GM21526 (cell line): ENCODE data around the gene COQ8A.

Source experiments
- ATAC-seq: cut with Tn5 transposase; IDR thresholded peaks from one replicate; pipeline ENCODE4 v1.9.1; 2021; ENCODE audit warnings: moderate library complexity; ENCODE audit not compliant: unreplicated experiment, low FRiP score

Gene COQ8A

DNA sequence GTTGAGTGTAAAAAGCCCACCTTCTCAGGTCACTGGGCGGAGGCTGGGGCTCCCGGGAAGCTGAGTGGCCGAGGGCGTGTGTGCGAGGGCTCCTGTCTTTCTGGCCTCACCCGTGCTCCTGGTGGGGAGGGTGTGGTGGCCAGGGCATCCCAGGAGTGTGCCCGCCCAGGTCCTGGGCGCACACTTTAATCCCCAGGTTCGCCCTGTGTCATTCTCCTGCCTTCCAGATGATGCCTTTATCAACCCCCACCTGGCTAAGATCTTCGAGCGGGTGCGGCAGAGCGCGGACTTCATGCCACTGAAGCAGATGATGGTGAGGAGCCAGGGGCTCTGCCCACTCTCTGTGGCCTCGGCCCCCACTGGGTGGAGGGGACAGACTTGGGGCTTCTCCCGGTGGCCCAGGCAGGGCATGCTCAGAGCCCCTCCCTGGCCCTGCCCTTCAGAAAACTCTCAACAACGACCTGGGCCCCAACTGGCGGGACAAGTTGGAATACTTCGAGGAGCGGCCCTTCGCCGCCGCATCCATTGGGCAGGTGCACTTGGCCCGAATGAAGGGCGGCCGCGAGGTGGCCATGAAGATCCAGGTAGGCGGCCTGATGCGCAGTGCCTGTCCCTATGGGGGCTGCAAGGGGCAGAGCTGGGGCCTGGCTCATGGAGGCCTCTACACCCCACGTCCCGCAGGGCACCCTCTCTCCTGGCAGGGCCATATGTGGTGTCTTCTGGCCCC, 42.5 kb downstream of the COQ8A start:
- no peak for ATAC-seq

DNA sequence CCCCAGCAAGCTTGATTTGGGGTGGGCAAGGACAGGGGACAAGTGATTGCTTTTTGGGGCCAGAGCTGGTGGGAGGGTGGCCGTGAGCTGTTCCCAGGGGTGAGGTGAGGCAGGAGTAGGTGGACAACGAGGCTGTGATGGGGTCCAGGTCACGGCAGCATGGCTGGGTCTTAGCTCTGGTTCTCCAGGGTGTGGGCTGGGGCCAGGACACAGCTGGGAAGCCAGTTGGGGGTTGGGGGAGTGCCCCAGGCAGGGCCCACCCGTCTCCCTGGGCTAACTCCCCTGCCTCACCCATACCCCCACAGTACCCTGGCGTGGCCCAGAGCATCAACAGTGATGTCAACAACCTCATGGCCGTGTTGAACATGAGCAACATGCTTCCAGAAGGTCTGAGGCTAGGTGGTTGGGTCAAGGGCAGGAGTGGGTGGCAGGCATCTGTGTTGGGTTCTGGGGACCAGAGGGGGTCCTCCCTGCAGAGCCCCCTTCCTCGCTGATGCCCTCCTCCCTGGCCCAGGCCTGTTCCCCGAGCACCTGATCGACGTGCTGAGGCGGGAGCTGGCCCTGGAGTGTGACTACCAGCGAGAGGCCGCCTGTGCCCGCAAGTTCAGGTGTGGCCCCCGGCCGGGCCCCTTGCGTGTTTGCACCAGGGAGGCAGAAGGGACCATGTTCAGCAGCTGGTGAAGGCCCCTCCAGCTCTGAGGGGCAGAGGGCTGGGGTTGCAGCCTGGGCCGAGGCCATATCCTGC, 43.3 kb downstream of the COQ8A start:
- ATAC-seq = no peak

DNA sequence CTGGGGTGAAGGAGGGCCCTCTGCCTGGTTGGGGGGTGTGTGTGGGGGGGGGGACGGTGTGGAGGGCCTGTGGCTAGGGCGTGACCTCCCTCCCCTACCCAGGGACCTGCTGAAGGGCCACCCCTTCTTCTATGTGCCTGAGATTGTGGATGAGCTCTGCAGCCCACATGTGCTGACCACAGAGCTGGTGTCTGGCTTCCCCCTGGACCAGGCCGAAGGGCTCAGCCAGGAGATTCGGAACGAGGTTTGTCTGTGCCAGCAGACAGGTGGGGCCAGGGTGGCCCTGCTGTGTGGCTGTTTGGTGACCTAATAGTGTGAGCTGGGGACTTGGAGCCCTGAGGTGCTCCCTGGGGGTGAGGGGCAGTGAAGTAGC, 43.9 kb downstream of the COQ8A start:
- ATAC-seq = no peak

DNA sequence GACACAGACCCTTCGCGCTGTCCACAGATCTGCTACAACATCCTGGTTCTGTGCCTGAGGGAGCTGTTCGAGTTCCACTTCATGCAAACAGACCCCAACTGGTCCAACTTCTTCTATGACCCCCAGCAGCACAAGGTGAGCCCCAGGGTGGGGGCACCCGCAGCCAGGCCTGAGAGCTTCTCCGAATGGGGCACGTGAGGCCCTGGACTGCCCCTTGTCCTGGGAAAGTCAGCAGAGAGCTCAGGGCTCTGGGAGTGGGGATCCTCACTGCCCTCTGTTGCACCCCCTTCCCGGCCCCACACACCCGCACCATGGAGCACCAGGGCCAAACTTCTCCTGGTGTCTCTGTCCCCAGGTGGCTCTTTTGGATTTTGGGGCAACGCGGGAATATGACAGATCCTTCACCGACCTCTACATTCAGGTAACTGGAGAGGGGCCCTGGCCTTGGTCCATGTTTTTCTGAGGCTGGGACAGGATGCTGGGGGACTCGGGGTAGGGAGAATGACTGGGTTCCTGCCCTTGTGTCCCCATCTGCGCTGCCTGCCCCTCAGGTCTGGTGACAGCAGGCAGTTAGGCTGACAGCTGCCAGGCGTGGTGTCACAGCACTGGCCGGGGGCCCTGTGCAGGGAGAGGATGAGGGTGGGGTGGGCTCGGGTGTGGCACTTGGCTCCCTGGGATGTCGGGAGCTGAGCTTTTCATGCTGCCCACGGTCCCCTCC, 44.6 kb downstream of the COQ8A start:
- no peak for ATAC-seq

DNA sequence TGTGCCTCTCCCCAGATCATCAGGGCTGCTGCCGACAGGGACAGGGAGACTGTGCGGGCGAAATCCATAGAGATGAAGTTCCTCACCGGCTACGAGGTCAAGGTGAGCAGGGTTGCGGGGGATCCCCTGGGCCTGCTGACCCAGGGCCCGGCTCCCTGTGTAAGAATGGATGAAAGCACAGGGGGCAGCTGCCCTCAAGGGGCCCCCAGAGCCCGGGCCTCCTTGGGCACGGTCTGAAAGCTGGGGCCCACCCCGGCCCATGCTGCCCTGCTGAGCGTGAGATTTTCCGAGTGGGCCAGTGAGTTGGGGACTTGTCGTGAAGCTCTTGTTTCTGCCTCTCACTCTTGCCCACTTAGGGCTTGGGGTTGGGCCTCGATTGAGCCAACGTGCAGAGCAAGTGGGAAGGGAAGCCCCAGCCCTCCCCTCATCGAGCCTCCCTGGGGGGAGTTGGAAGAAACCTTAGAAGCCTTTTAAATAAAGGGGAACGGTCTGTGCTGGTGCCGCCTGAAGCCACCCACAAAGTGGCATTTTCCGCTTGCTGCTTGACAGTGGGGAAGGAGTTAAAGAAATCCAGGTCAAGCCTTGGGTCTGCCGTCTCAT, 45.2 kb downstream of the COQ8A start:
- ATAC-seq = no peak

DNA sequence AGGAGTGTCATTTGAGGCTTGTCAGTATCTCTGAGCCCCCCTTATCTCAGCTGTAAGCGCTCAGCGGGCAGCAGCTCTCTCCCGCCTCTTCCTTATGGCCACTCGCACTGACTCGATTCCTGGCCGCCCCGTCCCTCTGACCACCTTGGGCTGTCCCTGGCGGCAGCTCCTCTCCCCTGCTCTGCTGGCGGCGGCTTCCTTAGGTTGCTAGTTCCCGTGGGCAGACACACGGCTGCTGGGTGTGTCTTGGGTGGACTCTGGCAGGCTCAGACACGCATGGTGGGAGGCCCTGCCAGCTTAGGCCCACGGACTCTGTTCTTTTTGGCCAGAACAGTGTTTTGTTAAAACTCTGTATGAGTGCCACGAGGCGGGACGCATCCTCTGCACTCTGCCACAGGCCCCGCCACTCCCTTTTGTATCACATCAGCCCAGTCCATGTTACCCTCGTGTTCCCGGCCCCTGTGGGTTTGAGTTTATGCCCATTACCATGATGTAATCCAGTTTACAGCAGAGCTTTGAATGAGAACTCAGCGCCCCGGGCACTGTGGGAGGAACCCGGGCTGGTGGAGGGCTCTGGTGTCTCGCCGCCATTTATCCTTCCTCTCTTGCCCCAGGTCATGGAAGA, 45.9 kb downstream of the COQ8A start:
- ATAC-seq = no peak

DNA sequence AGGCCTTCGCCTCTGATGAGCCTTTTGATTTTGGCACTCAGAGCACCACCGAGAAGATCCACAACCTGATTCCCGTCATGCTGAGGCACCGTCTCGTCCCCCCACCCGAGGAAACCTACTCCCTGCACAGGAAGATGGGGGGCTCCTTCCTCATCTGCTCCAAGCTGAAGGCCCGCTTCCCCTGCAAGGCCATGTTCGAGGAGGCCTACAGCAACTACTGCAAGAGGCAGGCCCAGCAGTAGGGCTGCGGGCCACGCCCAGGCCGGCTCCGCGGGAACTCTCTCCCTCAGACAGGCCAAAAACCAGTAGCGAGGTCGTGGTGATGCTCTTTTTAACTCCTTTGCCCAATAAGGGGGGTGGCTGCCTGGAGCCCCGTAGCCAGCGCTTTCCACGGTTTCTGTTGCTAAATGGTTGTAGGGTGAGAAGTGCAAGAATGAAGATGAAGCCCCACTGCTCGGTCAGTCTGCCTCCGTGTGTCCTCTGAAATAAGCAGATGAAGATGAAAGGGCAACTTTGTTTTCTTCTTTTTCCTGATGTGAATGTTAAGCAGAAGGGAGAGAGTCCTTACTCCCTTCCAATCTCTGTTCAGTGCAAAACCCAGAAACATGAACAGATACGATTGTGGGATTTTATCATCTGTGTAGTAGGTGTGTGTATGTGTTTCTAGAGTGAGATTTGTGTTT, 46.5 kb downstream of the COQ8A start:
- ATAC-seq = no peak

DNA sequence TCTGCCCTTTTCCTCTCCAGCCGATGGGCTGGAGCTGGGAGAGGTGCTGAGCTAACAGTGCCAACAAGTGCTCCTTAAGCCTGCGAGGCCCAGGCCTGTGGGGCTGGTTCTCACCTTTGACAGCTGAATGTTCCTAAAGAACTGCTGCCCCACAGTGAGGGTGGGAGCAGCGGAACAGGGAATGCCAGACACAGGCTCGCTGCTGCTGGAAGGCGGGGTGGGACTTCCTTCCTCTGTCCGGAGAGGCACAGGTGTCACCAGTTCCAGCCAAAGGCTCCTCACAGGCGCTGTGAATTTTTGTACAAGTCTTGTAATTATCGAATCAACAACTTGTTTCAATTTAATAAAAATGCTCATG, 47.1 kb downstream of the COQ8A start:
- ATAC-seq = no peak

DNA sequence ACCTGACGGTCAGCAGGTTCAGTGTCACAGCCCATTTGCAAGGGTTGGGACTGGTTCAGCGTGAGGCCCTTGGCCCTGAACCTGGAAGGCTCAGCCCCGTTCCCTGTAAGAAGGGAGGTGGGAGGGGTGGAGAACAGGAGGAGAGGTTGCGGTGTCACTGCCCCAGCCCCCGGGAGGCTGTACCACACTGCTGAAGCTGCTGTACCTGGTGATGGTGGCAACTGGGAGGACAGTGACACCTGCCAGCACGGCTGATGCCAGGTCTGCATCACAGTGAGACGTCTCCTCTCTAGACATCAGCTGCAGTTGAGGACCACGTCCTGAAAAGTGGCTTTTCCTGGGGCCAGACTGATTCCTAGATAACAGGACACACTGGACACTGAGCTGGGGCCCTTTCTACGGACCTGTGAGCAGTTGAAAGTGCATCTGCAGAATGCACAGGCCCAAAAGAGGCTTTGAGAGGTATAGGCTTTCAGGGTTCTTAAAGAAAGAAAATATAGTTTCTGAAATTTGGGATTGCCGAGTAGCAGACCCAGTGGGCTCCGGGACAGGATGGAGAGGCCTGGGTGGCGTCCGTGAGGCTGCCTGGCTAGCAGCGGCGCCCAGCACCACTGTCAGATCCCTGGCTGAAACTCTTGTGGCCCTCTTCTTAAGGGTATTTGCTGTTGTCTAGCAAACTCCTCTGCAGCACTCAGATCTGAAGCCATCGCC, 47.7 kb downstream of the COQ8A start:
- no peak for ATAC-seq

DNA sequence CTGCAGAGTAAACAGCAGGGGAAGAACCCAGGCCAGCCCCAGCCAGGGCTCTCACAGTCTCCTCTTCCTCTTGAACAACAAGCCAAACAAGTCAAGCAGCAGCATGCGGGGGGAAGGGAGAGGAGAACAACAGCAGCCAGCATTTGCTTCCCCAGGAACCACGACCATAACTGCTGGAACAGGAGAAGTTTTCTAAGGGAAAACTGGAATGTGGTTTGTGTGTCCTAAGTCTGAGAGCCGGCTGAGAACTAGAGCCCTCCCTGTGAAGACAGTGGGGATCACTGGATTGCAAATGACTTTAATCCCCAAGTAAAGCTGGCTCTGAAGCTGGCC, 48.2 kb downstream of the COQ8A start:
- no peak for ATAC-seq

DNA sequence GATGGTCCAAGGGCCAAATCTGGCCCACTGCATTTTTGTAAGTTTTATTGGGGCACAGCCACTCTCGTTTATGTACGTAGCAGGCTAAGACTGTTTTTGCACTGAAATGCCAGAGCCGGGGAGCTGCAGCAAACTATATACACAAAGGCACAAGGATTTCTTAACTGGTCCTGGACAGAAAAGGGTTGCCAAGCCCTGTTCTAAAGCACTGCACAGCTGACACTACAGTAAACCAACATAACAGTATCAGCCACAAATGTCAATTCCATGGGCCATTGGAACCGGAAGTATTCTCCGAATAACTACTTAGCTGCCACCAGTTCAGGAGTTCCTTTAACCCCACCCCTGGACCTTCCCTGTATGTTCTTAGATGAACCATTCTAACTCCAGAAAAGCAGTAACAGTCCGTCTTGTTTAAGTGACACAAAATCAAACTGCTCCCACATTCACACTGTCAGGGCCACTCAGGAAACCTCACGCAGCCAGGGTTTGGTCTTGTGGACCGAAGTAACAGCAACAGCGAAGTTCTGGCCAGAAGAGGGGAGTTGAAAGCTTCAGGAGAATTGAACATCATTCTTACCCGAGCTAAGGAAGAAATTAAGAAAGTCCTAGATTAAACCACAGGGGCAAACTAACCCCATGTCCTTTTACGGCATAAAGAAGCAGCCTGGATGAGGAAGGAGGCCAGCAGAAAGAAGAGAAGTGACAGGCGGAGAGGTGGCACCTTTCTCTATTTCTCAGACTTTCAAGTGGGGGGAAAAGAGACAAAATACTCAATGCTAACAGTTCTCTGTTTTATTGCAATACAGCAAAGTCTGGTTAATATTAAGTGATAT, 49.2 kb downstream of the COQ8A start:
- ATAC-seq = no peak

DNA sequence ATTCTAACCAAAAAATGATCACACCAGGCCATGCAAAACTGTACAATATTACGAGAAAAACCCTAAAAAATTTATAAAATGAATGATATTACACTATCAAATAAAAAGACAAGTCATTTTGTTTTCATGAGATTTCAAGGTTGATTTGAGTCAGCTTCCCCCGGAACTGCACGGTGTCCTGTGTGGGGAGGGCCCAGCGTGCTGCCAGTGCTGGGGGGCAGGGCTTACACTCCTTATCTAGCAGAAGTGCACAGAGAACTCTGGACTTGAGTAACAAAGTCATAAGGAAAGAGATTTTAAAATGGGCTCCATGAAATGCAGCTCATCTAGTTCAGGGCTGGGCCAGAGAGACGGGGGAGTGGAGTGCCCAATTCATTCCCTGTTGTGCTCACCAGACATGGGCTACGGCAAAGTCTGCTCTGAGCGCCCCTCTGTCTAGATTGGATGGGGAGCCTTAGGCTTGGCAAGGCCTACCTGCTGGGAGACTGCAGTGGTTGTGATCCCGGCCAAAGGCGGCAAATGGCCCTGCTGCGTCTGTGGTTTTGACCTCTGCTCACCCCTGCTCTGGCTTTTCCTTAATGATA, 50.1 kb downstream of the COQ8A start:
- ATAC-seq = peak; percentile 56

DNA sequence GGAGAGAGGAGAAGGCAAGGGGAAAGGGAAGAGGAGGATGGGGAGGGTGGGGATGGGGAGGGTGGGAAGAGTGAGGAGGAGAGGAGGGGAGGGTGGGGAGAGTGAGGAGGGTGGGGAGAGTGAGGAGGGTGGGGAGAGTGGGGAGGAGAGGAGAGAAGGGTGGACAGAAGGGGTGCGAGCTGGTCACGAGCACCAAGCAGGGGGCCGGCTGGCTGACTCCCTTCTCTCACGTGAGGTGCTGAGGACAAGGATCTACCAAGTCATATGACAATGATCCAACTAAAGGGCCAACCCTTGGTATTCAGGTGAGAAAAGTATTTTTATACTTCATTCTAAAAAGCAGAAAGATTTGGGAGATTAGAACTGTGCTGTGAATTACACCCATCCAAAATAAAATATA, 51.8 kb downstream of the COQ8A start:
- no peak for ATAC-seq

DNA sequence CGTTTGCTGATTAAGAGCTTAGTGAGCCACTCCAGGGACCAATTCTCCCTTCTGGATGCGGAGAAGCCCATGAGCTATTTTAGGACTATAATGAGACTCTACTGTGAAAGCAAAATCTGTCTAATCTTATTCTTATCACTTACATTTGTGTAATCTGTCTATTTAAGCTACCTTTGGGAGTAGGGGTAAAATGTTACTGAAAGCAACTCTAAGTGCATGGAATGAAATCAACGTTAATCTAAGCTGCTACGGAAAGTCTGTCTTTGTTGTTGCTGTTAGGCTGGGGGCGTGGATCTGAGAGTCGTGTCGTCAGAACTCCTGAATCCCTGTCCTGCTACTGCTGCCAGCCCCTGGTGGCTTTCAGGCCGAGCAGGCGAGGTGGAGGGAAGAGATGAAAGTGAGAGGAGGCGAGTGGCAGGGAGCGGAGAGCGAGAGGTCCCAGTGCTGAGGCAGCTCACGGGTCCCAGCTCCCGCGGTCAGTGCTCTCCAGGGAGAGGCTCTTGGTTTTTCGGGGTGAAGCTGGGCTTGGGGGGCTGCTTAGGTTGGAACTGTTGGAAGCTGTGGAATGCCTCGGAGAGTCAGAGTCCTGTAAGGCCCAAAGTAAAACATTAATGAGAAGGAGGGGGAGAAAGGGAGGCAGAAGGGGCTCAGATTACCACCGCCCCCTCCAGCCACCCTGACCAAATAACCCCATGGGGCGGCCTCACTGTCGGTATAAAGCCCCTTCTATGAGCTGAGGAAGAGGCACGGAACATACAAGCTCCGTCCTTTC, 53.9 kb downstream of the COQ8A start:
- ATAC-seq = no peak

DNA sequence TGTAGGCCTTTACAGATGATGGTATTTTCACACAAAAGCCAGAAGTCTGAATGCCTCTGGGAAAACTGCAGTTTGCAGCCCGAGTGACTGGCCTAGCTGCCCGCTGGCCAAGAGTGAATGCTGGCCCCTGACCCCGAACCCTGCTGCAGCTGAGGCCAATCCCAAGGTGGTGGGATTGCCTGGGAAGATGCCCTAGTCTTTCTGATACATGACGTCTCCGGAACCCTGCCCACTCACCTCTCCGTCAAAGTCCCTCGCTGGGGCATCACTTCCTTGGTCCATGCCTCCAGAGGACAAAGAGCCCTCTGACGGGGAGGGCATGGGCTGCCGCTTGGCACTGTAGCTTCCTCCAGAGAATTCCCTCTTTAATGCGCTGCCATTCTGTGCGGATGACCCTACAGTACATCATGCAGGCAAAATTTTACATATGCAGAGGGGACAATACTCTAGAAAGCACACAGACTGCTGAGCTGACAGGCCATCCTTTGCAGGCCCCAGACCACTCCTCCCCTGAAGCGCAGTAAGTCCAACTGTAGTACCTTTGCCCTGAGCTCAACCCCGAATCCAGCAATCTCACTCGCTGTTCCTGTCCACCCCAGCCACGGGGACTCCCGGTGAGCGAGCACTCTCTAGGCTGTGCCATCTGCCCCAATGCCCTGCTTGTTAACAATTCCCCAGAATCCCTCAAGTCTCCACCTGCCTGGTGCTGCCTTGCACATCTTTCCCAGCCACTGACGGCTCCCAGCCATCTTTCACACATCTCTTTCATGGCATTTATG, 54.7 kb downstream of the COQ8A start:
- ATAC-seq = no peak

DNA sequence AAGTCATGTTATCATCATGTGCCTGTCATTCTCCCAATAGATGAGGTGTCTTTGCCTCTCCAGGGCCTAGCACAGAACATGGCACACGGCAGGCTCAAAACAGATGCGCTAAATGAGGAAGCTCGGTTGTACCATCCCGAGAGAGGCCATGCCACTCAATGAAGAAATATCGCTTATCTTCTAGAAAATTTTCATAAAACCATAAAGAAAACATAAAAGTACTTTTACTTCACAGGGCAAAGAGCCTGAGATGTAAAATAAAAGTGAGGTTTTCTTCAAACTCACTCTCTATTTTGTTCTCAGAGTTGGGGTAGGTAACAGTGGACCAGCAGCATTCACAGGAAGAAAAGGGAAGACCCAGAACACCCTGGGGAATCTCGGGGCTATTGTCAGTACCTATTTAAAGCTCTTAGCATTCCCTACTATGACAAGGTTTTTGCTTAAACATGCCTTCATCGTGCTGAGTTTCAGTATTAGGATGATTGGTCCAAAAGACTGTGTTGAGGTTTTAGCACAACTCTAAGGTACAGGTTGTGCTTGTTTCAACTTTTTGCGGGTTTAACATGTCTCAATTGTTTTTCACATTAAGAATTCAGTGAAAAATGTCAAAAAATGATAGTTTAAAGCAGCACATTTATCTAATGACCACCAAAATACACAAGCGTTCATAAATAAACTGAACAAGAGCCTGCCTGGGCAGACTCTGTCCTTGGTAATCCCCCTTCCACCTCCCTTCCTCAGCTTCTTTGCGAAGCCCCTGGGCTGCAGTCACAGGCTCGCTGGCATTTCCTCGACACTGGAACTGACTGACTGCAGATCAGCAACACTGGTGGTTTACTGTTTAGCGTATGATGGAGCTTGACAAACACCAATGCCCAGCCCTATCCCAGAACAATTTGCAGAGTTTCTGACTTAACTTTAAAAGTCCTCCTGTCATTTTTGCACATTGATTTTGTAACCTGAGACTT, 55.6 kb downstream of the COQ8A start:
- ATAC-seq = peak; percentile 95
